HL-60 (cell line): ENCODE data around the gene PLSCR4.

Experiments used
- POLR2AphosphoS5 ChIP-seq: IDR thresholded peaks from 2 replicates; pipeline ENCODE4 v1.6.1; 2012; ENCODE audit warnings: low read depth
- TF ChIP-seq, protein P1 (sequence below): IDR thresholded peaks from one replicate; pipeline ENCODE4 v1.5.1; 2011; ENCODE audit warnings: low read length, control low read depth, inconsistent platforms; ENCODE audit not compliant: insufficient read depth

- TF ChIP-seq, protein P1, sequence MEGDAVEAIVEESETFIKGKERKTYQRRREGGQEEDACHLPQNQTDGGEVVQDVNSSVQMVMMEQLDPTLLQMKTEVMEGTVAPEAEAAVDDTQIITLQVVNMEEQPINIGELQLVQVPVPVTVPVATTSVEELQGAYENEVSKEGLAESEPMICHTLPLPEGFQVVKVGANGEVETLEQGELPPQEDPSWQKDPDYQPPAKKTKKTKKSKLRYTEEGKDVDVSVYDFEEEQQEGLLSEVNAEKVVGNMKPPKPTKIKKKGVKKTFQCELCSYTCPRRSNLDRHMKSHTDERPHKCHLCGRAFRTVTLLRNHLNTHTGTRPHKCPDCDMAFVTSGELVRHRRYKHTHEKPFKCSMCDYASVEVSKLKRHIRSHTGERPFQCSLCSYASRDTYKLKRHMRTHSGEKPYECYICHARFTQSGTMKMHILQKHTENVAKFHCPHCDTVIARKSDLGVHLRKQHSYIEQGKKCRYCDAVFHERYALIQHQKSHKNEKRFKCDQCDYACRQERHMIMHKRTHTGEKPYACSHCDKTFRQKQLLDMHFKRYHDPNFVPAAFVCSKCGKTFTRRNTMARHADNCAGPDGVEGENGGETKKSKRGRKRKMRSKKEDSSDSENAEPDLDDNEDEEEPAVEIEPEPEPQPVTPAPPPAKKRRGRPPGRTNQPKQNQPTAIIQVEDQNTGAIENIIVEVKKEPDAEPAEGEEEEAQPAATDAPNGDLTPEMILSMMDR: no peak
- no peak for TF ChIP-seq POLR2AphosphoS5
Observed at GRCh38 chr3:146180376-146180775, 70.5 kb downstream of the PLSCR4 start.
